GM12892 (cell line): Measurements from ENCODE around the gene LKAAEAR1.

Experiments used
- DNase-seq: peaks from one replicate; pipeline ENCODE4 v3.0.0; 2011; ENCODE audit not compliant: insufficient read length
- FAIRE-seq: peaks from 2 replicates; lab custom pipeline; 2011; peaks lifted over from hg19 to GRCh38; lab: Jason Lieb, UNC
- POLR2A ChIP-seq: IDR thresholded peaks from 2 replicates; pipeline ENCODE4 v1.6.1; 2011; ENCODE audit warnings: low read depth, low read length, control low read depth
- POLR2AphosphoS5 ChIP-seq: IDR thresholded peaks from 2 replicates; pipeline ENCODE4 v1.6.1; 2011; ENCODE audit warnings: low read depth, low read length, control low read depth
- TAF1 ChIP-seq: IDR thresholded peaks from 2 replicates; pipeline ENCODE4 v1.6.1; 2011; ENCODE audit warnings: low read depth, mild to moderate bottlenecking, control low read depth, low read length, borderline replicate concordance

Gene LKAAEAR1

DNA sequence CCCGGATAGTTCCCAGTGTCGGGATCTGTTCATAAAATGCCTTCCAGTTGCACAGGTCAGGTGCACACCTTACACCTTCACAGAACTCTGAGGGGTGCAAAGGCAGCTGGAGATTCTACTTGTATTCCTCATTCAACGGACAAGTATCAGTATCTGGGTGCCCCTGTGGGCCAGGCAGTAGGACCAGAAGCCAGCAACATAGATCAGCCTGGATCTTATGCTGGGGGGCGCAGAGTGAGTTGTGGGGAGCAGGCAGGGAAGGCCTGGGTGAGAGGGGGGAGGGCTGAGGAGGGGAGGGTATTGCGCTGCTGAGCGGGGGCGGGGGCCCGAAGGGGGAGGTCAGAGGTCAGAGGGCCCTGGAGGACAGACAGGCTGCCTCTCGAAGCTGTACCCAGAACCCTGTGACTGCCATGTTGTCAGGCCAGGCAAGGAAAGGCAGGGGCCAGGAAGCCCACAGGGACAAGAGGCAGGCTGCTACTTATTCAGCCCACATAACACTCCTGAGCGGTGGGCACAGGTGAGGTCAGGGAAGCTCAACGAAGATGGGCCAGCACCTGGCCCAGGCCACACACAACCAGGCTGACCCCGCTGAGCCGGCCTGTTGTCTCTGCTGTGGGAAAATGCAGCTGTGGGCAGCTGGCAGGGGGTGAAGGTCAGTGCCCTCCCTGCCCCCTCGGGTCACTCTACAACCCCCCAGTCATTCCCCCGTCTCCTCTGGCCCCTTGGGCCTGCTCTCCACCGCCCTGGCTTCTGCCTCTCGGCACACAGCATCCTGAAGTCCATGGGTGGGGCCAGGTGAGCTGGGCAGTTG is 3.2 kb downstream of the LKAAEAR1 start:
- TF ChIP-seq TAF1 = no peak
- TF ChIP-seq POLR2A = no peak
- no peak for TF ChIP-seq POLR2AphosphoS5
- no peak for FAIRE-seq
- DNase-seq = no peak

DNA sequence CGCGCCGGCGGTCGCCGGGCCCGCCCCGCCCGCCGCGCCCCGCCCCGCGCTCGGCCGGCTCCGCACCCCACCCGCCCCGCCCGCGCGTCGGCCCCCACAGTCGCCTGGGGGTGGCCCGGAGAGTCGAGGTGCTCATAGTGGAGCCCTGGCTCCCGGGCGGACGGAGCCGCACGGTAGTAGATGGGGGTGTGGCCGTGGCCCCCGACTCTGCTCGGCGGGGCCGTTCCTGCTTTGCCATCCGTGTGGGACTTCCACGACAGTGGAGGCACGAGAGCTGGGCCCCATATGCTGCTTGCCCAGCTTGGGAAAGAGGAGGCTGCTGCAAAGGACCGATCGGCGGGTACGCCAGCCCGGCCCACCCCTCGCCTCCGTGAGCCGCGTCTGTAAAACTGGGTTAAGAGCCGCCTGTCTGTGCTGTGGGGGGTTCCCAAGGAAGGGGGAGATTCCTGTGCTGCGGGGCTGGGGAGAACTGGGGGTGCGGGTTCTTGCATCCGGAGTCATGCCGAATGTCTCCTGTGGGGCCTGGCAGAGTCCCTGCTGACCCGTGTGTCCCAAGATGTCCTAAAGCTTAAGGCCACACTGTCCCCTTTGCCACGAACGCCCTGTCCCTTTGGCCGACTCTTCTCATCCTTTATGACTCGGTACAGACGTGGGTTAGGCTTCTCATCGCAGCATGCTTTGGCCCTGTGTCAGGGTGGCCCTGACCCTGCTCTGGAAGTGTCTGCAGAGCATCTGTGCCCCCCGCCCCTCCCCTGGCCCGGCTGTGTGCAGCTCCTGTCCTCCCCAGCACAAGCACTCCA is 4.0 kb downstream of the LKAAEAR1 start, which contains the start of gene OPRL1:
Gene OPRL1, plus strand, starts transcription at position 70 of the 800 bp plus-strand sequence. CDS start 12,639 bp downstream, outside the sequence.
- TF ChIP-seq POLR2AphosphoS5 (no peak), TAF1 (no peak), POLR2A (no peak)
- FAIRE-seq = no peak
- DNase-seq = no peak

DNA sequence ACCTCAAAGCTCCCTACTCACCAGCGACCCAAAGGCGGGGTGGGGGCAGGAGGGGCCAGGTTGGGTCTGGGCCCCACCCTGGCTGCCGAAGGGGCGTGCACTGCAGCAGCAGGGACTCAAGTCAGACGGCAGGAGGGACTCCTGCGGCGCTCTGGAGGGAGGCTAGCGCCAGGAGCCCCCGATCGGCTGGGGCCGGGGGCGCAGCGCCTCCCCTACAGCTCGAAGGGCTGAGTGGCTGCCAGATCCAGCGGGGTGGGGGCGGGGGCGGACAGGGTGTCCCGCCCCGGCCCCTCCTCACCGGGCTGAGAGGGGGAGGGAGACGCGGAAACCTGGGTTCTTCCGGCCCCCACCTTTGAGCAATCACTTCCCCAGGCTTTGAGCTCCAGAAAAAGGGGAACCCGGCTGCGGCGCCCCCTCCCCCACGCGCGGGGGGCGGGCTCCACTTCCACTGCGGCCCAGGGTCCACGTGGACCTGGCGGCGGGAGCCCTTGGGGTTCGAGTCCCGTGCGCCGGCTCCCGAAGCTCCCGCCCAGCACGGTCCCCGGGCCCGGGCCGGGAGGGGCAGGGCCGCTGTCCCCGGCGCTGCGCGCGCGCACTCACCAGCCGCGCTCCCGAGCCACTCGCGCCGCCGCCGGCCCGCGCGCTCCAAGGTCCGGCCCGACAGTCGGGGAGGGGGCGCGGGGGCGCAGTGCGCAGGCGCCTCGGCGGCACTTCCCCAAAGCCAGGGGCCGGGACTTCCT is 4.8 kb downstream of the LKAAEAR1 start, which contains the start of gene RGS19:
Gene RGS19, minus strand, starts transcription at position 246 of the 740 bp plus-strand sequence. CDS start 2,632 bp downstream, outside the sequence.
- DNase-seq = peak; percentile 74

DNA sequence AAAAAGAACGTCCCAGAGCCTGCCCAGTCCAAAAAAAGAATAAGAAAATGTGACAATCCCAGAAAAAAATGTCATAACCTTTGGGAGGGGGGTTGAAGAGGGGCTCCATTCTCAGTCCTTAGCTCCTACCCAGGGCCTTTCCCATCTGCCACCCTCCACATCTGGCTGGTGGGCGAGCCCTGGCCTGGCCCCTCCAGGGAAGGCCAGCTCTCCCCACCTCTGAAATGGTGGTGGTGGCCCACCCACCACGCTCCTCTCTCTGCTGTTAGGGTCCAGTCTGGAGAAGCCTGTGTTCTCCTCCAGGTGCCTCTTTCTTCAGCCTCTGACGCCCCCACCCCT is 5.3 kb downstream of the LKAAEAR1 start:
- TF ChIP-seq POLR2A = no peak
- no peak for TF ChIP-seq TAF1
- TF ChIP-seq POLR2AphosphoS5 = no peak
- no peak for DNase-seq
- FAIRE-seq = peak; percentile 53

More for the DNA sequence above, 4.8 kb downstream of the LKAAEAR1 start, which contains the start of gene RGS19:
- TF ChIP-seq POLR2A (no peak), POLR2AphosphoS5 (no peak), TAF1 (no peak)
- peak; percentile 93 for FAIRE-seq

DNA sequence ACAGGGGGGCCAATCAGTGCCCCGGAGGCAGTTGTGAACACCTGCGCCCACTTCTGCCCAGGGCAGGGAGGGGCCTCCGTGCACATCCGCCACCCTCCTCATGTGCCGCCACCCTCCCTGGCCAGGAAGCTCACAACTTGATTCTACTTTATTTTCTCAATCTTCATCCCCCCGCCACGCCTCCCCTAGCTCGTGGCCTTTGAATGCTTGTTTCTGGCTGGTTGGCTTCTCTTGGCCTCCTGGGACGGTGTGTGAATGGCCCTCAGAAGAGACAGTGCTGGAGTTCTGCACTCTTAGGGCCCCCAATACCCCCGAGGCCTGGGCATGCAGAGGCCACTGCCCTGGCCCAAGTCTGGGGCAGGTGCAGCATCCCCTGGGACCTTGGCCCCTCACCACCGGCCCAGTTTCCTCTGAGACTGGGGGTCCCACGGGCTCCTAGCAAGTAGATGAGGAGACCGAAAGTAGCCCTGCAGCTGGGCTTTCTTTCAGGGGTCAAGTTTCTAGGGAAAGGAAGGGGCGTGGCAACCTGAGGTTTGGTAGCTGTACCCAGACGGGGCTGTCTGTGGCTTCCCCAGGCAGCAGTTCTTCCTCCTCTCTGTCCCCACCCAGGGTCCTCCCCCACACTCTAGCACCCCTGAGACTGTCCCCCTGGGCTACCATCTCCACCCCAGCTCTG is 6.2 kb downstream of the LKAAEAR1 start:
- FAIRE-seq (peak; percentile 81), DNase-seq (no peak)
- no peak for TF ChIP-seq POLR2AphosphoS5

DNA sequence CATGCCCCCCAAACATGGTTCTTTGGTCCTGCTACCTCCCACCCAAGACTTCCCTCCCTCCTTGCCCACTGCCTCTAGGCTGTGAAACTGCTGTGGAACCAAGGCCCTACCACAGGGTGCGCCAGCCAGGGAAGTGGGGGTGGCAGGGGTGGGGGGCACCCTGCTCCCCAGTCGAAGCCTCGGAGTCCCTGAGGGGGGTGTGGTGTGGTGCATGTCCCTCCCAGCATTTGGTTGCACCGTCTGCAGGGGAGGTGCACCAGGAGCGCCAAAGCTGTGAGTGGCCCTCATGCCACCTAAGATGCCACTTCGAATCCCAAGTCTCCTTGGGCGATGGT is 6.7 kb downstream of the LKAAEAR1 start:
- no peak for TF ChIP-seq POLR2AphosphoS5
- DNase-seq (no peak), FAIRE-seq (no peak)

DNA sequence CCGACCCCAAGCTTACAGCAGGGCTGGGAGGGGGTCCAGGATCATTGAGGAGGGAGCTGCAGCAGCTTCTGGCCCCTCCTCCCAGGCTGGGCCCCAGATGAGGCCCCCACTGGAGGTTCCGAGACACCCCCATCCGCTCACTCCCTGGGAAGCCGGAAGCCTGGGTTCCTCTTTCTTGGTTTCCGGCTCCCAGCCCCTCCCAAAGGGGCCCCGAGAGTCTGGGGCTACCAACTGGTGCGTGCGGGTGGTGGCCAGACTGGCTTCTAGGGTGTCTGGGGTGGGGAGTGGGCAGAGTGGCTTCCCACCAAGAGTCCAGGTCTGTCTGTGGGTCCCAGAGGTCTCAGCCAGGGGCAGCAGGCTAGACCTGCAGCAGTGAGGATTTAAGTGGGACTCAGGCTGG is 7.1 kb downstream of the LKAAEAR1 start:
- TF ChIP-seq POLR2A = peak; percentile 54
- 0 out of 2 replicates have a peak, but pooled peaks have one; percentile 71 for TF ChIP-seq TAF1
- TF ChIP-seq POLR2AphosphoS5 = 0 out of 2 replicates have a peak, but pooled peaks have one; percentile 31
- peak; percentile 83 for FAIRE-seq
- peak; percentile 71 for DNase-seq

DNA sequence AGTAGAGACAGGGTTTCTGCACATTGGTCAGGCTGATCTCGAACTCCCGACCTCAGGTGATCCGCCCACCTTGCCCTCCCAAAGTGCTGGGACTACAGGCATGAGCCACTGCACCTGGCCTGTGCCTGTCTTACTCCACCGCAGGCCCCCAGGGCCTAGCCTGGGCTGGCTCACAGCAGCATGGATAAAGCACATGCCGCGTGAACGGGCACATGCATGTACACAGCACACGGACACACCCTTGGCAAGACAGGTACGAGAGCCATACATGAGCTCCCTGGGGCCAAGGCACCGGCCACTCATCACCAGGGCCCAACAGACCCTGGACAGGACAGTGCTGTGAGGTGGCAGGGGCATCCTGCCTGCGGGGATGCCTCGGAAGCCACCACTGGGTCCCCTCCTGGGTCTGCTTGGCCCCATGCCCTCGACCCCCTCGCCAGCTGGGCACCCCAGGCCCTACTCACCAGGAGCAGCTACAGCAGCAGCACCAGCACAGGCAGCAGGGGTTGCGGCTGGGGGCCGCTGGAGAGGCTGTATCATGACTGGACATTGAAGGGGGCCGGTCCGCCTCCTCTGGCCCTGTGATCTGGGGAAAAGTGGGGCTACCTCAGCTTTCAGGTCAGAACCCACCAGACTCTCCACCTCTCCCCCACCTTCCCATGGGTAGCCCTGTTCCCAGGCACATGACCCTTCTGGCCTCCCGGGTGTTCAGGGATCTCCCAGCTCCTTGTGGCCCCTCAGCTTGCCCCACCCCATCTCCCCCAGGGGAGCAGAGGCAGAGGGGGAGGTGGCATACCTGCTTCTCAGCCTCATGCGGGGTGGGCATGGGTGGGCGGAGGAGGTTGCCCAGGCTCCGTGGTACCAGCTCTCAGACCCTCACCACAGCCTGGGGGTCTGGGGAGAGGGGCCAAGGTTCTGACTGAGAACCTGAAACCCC is 7.9 kb downstream of the LKAAEAR1 start:
- DNase-seq (no peak), FAIRE-seq (peak; percentile 70)
- TF ChIP-seq POLR2AphosphoS5 (no peak), TAF1 (no peak), POLR2A (no peak; the same call in 1 of the 2 replicates)

DNA sequence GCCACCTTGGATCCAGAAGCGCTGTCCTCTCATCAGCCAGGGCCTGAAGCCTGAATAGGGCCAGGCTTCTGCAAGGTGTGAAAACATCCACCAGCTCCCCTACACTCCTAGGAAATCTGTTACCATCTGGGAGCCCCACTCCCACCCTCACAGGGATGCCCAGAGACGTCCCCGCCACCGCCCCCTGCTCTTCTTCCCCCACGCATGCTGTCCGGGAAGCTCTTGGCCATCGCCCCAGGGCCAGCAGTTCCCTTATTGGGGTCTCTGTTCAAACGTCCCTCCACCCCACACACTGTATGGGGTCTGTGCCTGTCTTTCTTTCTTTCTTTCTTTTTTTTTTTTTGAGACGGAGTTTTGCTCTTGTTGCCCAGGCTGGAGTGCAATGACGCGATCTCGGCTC is 8.6 kb downstream of the LKAAEAR1 start:
- no peak for DNase-seq
- no peak for FAIRE-seq
- no peak for TF ChIP-seq POLR2AphosphoS5
- no peak for TF ChIP-seq POLR2A
- TF ChIP-seq TAF1 = no peak

DNA sequence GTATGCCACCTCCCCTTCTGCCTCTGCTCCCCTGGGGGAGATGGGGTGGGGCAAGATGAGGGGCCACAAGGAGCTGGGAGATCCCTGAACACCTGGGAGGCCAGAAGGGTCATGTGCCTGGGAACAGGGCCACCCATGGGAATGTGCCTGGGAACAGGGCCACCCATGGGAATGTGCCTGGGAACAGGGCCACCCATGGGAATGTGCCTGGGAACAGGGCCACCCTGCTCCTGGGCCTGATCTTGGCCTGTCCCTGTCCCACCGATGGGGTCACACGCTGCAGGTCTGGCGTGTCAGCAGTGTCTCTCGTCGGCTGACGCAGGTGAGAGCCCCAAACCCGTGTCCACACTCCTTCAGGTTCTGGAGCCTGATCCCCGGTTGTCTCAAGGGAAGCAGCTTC is 9.2 kb downstream of the LKAAEAR1 start:
- TF ChIP-seq TAF1 = no peak
- FAIRE-seq = no peak

More for the DNA sequence above, 9.2 kb downstream of the LKAAEAR1 start:
- DNase-seq = no peak
